ENCODE results near the gene LIG3.
"Not testable (repeated sequence)": the region's sequence is repeated elsewhere in the genome, so short reads cannot be mapped to it uniquely, and the experiment has no call there.

Gene LIG3

DNA sequence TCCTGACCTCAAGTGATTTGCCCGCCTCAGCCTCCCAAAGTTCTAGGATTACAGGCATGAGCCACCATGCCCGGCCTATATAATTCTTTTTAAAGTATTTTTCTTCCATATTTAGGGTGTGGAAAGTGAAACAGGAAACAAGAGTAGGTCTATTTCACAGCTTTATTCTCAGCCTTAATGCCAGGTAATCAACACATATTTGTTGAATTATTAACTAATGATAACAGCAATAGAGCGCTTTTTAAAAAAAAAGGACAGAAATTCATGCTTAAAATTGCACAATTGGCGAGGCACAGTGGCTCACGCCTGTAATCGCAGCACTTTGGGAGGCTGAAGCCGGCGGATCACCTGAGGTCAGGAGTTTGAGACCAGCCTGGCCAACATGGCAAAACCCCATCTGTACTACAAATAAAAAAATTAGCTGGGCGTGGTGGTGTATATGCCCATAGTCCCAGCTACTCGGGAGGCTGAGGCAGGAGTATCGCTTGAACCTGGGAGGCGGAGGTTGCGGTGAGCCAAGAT, 65.2 kb downstream of the LIG3 start:
- not testable (repeated sequence) for DNase-seq

GRCh38 chr17:35046245-35046644, 65.9 kb downstream of the LIG3 start:
- DNase-seq: no peak

DNA sequence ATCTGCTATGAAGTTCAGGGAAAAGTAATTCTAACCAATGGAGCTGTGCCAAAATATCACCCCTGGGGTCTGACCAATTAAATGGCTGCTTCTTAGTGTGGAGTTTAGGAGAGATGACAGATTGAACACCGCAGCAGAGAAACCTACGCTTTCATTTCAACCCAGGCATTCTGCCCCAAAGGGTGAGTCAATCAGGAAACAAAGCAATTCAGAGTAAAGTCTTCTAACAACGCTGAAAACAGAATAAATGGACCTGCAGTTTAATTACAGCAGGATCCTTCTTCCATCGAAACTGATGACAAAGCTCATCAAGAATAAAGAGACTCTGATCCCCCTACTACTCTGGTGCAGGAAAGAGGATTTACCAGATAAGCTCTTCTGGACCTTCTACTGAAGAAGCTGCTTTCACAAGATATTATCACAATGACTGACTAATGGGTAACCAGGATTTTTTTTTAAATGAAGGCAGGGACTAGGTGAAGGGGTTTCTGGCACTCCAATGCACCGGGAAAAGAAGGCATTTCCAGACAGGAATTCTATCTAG, 66.5 kb downstream of the LIG3 start:
- peak; percentile 80 for DNase-seq

DNA sequence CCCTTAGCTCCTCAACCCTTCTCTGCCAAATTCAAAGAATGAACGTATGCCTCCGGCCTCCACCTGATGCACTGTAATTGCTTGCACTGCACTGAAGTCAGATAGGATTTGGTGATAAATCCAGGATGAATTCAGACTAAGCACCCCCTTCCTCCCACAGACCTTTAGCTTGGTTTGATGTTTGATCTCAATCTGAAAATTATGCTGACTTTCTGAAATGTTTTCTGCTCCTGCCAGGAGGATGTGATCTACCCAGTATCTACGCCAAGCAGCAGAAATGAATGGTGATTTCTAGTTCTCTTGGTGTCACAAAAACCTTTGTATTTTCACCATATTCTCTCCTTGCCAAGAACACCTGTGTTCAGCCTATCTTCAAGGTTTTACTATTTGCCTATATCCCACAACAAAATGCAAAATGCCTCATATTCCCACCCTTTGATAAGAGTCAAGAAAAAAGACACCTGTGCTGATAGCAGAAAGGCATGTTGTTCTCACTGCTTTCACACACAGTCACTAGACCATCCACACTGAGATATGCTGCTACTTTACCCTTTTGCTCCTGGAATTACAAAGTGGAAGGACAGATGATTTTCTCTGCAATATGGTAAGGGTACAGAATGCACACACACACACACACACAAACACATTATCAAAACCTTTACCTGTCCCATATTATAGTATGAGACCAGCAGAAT, 68.5 kb downstream of the LIG3 start:
- no peak for DNase-seq

DNA sequence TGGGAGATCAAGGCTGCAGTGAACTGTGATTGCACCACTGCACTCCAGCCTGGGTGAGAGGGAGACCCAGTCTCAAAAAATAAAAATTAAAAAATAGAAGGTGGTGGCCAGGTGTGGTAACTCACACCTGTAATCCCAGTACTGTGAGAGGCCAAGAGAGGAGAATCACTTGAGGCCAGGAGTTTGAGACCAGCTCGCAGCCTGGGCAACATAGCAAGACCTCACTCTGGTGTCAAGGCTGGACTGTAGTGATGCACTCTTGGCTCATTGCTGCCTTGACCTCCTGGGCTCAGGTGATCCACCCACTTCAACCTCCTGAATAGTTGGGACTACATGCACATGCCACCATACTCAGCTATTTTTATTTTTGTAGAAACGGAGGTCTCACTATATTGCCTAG, 69.9 kb downstream of the LIG3 start:
- no peak for DNase-seq

- no peak for DNase-seq
Observed at GRCh38 chr17:35051183-35051578, 70.9 kb downstream of the LIG3 start.

DNA sequence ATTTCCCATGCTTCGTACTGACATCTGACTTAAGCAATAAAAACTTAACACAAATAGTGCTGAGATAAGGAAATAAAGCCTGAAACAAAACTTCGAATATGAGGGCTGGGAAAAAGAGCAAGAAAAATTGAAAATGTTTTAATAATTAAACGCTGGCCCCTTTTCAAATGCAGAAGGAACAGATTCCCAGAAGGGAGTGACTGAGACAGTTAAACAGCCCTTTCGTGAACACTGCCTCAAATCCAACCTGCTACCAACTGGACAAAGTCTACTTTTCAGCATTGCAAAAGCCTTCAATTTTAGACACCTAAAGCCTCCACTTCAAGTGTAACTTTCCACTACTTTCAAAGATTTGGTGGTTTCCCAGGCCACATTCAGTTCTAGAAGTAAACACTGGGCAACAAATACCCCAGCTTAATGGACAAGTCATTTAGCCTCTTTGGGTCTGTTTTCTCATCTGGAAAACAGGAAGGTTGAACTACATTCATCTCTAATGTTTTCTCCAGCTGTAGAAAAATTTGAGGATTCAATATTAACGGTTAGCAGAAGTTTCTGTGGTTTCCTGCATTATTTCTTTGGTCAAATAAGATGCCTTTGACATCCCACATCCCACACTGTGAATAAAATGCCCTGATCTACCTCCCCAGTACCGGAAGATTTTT, 71.4 kb downstream of the LIG3 start:
- no peak for DNase-seq

- no peak for DNase-seq
Observed at GRCh38 chr17:35052241-35052610, 71.9 kb downstream of the LIG3 start.

- no peak for DNase-seq
Observed at GRCh38 chr17:35052780-35053179, 72.5 kb downstream of the LIG3 start.

- DNase-seq: no peak
Observed at GRCh38 chr17:35053204-35053603, 72.9 kb downstream of the LIG3 start.

- DNase-seq: no peak
Observed at GRCh38 chr17:35056013-35056412, 75.7 kb downstream of the LIG3 start.

GRCh38 chr17:35057332-35057915, 77.1 kb downstream of the LIG3 start:
- no peak for DNase-seq
